Colonic mucosa (tissue), 4 donors: Measurements from ENCODE around the gene EGFL7. TPM values are rescaled to one million over a fixed set of nuclear protein-coding genes. Genes with fewer than 3 reads are reported as not detected.
A peak's percentile ranks its signal among the peaks of the same experiment; 100 is the strongest.

ENCODE experiments used
- DNase-seq: peaks from one replicate; pipeline ENCODE4 v3.0.0-alpha.2; 2020
- H3K27ac ChIP-seq: fragments of 200-600 bp; one replicate; pipeline ENCODE4 v1.8.0; 2021
- H3K27me3 ChIP-seq: fragments of 200-600 bp; one replicate; pipeline ENCODE4 v1.8.0; 2021
- H3K36me3 ChIP-seq: fragments of 200-600 bp; one replicate; pipeline ENCODE4 v1.8.0; 2021
- H3K4me1 ChIP-seq: fragments of 200-600 bp; one replicate; pipeline ENCODE4 v1.8.0; 2021; ENCODE audit warnings: mild to moderate bottlenecking
- H3K4me3 ChIP-seq: fragments of 200-600 bp; one replicate; pipeline ENCODE4 v1.8.0; 2021
- H3K9ac ChIP-seq, 2 donors: one replicate each; pipeline ENCODE4 v1.7.0; 2013; ENCODE audit warnings: control low read depth in 2 of 2, low read depth in 2 of 2, low read length in 2 of 2
- H3K9me3 ChIP-seq: fragments of 200-600 bp; one replicate; pipeline ENCODE4 v1.8.0; 2021
- CTCF ChIP-seq: fragments of 200-600 bp; IDR thresholded peaks from one replicate; pipeline ENCODE4 v1.8.0; 2022; ENCODE audit warnings: antibody characterized with exemption, mild to moderate bottlenecking
- intact Hi-C: fragments of 100-400 bp; cut with DNase I; formaldehyde crosslinking; loops from one replicate; pipeline ENCODE4 v1.14.1; 2022
- total RNA-seq, 2 donors: library from RNA; stranded (reverse); fragmentation: NEBNext Ultra II Directional in 1 of 2; extraction: Animal tissue kit (Norgen Biotek cat#: 25700) in 1 of 2; gene quantifications; one replicate each; pipeline ENCODE4 v1.2.1, GENCODE V29; 2021
- donor health status: healthy.
- donor health status: DM: no; HTN: no; CAD: no.
- donor health status: DM: no; HTN: no; CAD: no.

Gene EGFL7
- total RNA-seq, 2 donors from 2014 or later: 17.3 to 28.4 TPM

DNA sequence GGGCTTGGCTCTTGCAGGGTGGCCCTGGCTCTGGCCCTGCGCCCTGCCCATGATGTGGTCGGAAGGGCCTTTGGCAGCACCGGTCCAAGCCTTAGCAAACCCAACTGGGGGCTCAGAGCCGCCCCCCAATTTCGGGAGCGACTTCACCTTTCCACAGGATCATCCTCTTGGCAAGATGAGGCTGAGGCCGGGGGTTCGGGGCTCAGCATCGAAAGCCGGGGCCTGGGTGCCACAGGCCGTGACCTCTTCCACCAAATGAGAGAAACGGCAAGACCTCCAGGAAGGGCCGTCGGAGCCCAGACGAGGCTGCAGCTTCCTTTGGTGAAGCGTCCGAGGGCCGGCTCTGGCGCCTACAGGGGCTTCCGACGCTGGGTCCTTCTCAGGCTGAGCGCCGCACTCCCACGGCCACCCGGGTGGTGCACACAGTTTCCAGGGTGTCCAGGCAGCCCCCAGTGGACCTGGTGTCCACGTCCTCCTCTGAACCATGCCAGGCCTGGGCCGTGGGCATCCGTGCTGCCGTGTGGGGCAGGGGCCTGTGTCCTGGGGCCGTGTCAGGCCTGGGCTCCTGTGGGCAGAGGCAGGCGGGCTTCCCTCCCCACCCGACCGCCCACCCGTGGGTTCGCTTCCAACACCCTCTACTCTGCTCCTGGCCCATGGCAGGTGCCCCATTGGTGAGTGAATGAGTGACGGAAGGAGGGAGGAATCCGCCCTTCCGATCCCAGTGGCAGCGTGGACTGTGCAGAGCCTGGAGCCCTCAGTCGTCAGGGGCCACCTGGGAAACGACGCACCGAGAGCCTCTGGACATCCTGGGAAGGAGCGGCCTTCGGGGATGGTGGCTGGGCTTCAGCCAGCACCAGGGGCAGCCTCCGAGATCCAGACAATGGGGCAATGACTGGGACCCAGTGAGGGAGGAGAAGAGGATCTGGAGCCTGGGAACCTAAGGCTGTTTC lies 29.7 kb downstream of the EGFL7 start:
- intact Hi-C loops: no loop called here

DNA sequence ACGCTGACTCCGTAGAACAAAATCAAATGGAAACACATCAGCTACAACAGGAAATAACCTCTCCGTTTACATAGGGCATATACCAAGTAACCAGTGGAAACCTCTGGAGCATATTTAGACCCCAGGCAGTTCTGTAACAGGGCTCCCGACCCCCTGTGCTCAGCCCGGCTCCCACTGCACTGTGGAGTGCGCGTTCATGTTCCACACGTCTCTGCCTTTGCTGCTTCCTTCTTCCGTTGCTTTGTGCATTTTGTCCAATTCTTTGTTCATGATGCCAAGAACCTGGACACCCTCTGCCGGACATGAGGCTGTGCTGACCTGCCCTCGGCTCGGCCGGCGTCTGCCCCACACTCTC lies 30.4 kb downstream of the EGFL7 start:
- H3K9me3 ChIP-seq: no peaks in the 10 kb centered on the region
- DNase-seq: no peak
- peak overlapping the region; percentile 39 for H3K27ac ChIP-seq
- peak overlapping the region; percentile 51 to 58 for H3K9ac ChIP-seq
- no peaks in the 10 kb centered on the region for H3K36me3 ChIP-seq
- no peak overlapping the region for H3K4me3 ChIP-seq
- peaks cover 42% of the 10 kb centered on the region for H3K4me1 ChIP-seq
- no peaks in the 10 kb centered on the region for H3K27me3 ChIP-seq
- intact Hi-C loops: no loop called here
- TF ChIP-seq CTCF: no peak

More for the DNA sequence above, 29.7 kb downstream of the EGFL7 start:
- no peaks in the 10 kb centered on the region for H3K36me3 ChIP-seq
- H3K4me3 ChIP-seq: no peak overlapping the region
- H3K27ac ChIP-seq: peak overlapping the region; percentile 39
- H3K27me3 ChIP-seq: no peaks in the 10 kb centered on the region
- H3K4me1 ChIP-seq: peaks cover 40% of the 10 kb centered on the region
- peak overlapping the region; percentile 51 to 58 for H3K9ac ChIP-seq
- DNase-seq: no peak
- no peaks in the 10 kb centered on the region for H3K9me3 ChIP-seq
- TF ChIP-seq CTCF: no peak

DNA sequence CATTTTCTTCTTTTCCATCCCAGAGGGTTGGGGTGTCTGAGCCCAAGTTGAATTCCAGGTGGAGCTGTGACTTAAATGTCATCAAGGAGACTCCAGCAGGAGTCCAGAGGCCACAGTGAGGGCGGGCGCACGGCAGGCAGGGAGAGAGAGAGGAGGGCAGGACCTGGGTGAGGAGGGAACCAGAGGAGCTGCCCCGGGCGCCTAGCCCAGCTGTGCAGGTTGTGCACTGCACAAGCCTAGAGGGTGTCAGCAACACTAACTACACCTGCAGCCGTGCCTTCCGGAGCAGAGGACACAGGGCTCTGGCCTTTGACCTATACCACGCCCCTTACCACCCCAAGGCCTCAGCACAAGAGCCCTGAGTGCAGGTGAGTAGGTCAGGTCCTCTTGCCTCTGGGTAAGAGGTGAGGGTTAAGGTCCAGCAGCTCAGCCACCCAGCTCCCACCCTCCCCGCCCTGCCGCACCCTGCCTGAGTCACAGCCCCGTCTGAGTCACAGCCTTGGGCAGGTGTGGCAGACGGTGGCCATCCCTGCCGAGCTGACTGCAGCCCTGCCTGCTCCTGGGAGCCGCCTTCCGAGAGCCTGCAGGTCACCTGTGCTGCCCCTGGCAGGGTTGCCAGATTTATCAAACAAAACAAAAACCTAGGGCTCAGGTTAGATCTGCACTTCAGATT lies 30.9 kb downstream of the EGFL7 start:
- Histone ChIP-seq H3K4me3 (no peak overlapping the region), H3K27me3 (no peaks in the 10 kb centered on the region), H3K4me1 (peaks cover 38% of the 10 kb centered on the region), H3K36me3 (no peaks in the 10 kb centered on the region), H3K9me3 (no peaks in the 10 kb centered on the region), H3K27ac (peak overlapping the region; percentile 39), H3K9ac (peak overlapping the region; percentile 51 to 58)
- intact Hi-C loops: no loop called here
- no peak for TF ChIP-seq CTCF
- peak; percentile 91 for DNase-seq

DNA sequence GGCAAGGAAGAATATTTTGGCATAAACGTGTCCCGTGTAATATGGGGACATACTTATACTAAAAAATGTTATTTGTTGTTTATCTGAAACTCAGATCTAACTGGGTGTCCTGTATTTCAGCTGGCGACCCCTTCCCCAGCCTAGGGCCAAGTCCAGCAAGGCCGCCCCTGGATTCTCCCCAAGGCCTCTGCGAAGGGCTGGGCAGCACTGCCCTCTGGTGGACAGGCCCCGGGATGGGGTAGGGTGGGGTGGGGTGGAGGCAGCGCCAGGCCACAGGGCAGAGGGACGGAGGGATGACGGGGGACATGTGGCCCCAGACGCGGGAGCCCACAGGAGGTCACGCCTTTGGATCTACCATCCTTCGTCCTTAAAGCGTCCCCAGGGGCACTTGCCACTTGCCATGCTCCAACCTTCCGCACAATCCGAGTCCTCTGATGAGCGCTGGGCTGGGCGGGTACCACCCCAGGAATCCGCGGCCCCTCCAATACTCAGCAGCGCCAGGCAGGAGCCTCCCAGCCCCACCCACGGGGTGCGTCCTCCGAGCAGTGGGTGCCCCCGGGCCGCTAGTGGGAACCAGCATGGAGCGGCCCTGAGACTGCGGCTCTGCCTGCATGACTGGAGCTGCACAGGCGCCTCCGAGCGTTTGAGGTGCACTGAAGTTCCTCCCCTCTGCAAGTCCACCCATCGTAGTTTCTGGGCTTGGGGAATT lies 31.6 kb downstream of the EGFL7 start:
- no peak overlapping the region for H3K4me3 ChIP-seq
- H3K4me1 ChIP-seq: peaks cover 38% of the 10 kb centered on the region
- H3K36me3 ChIP-seq: no peaks in the 10 kb centered on the region
- peak overlapping the region in 1 of 2 donors; percentile 42 for H3K9ac ChIP-seq
- H3K27ac ChIP-seq: peak overlapping the region; percentile 39
- H3K27me3 ChIP-seq: no peaks in the 10 kb centered on the region
- peak; percentile 77 for TF ChIP-seq CTCF
- intact Hi-C loops: no loop called here
- peak; percentile 85 for DNase-seq
- no peaks in the 10 kb centered on the region for H3K9me3 ChIP-seq

- peaks cover 38% of the 10 kb centered on the region for H3K4me1 ChIP-seq
- intact Hi-C loops: no loop called here
- no peak overlapping the region for H3K27ac ChIP-seq
- no peak overlapping the region for H3K4me3 ChIP-seq
- H3K36me3 ChIP-seq: no peaks in the 10 kb centered on the region
- H3K27me3 ChIP-seq: no peaks in the 10 kb centered on the region
- DNase-seq: no peak
- no peaks in the 10 kb centered on the region for H3K9me3 ChIP-seq
- TF ChIP-seq CTCF: no peak
- H3K9ac ChIP-seq: peak overlapping the region in 1 of 2 donors; percentile 35
Measured at GRCh38 chr9:136694872-136695247, 32.1 kb downstream of the EGFL7 start.
